SIG-M5 (cell line): ENCODE measurements around the gene COL7A1.
A peak's percentile ranks its signal among the peaks of the same experiment; 100 is the strongest.

ENCODE experiments used
- DNase-seq: peaks from one replicate; lab custom pipeline; 2025; lab: John Stamatoyannopoulos, UW

Gene COL7A1

GRCh38 chr3:48595075-48595525 is at the start of gene COL7A1:
TSS of gene COL7A1 (minus strand) at chr3:48595329. CDS start at chr3:48595159, 170 bp downstream.
- DNase-seq = no peak

DNA sequence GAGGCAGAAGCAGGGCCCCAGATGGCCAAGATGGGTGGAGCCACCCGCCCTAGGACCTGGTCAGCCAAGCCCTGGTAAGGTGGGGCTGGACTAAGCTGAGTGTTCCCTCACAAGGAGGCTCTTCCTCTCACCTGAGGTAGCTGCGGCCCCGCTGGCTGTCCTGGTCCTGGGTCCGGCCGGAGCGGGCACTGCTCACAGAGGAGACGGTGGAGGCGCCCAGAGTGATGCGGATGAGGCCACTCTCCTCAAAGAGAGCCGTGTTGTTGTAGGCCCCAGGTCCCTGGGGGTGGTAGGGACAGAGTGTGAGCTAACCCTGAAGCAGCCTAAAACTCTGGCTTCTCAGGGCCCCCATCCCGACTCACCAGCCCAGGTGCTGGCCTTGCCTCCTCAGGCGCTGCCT is 47.5 kb upstream of the COL7A1 start:
- DNase-seq = no peak

DNA sequence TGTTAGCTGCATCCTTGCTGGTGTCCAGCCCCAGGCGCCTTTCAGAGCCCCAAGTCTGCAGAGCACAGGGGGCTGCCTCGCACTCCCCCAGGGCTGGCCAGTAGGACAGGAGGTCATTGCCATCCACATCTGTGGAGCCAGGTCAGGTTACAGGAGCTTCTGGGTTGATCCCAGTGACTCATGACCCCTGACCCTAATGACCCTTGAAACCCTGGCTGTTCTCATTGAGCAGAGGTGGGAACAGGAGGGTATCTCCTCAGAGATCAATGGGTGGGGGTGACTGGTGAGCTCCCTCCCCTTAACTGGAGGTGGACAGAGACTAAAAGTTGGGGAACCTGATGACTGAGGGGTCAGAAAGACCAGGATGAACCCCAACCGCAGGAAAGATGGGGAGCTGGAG is 46.3 kb upstream of the COL7A1 start:
- no peak for DNase-seq

- no peak for DNase-seq
Measured at GRCh38 chr3:48639944-48640606, 44.9 kb upstream of the COL7A1 start.

GRCh38 chr3:48637305-48637704 is 42.2 kb upstream of the COL7A1 start:
- no peak for DNase-seq

DNA sequence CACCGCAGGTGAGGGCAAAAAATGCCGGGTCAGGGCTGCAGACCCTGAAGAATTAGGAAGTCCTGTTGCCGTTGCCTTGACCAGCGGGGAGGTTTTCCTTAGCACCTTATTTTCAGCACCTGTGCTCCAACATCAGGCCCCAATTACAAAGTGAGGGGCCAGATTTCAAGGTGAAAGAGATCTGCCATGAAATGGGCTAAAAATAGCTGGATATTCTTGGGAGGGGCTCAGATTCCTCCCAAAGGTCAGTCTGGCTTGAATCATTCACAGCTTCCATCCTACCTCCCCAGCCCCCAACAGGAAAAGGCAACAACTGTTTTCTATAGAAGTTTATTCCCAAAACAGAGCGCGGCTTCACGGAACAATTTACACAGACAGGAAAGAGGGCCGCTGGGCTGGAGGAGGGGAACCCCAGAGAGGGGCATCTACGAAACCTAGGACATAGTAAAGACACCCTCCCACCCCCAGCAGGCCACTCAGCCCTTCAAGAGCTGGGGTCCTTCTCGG is 41.1 kb upstream of the COL7A1 start:
- no peak for DNase-seq

- peak; percentile 56 for DNase-seq
Measured at GRCh38 chr3:48635222-48636021, 40.3 kb upstream of the COL7A1 start, which contains the start of gene SLC26A6. TSS of gene SLC26A6 (minus strand) at chr3:48635461. CDS start at chr3:48635393, 68 bp downstream.

DNA sequence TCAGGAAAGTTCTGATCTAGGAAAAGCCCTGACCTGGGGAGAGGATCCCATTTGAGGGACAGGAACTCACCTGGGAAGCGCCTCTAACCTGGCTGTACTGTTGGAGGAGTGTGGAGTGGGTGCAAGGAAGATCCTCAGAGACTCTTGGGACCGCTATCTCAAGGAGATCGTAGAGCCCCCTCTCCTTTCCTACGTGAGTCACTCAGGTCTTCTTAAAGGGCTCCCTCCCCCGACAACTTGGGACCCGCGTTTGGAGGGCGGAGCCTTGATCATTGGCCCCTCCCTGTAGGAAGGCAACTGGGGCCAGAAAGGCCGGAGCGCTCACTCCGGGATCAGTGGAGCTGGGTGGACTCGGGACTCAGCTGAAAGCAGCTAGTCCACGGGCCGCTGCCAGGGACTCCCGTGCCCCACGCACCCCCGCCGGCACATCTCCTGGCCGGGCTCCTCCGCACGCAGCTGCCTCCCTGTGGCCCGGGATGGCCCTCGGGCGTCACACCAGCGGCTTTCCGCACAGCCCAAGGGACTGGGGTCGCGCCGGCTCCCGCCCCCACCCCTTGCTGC is 39.6 kb upstream of the COL7A1 start:
- DNase-seq = no peak

GRCh38 chr3:48633743-48634142 is 38.6 kb upstream of the COL7A1 start:
- DNase-seq = no peak

DNA sequence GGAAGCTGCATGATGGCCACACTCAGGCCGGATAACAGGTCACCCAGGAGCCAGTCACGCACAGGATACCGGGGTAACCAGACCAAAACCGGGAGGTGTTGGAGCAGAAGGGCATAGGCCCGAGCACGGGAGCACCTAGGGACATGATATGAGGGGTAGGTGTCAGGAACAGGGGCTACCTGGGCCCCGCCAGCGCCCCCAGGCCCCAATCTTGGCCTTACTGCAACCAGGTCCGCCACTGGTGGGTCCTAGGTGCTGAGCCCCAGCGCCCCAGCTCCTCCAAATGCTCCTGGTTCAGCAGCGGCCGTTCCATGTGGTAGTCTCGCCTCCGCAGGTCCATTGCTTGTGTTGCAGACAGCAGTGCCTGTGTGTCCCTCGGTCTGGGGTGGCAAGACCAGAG is 38.1 kb upstream of the COL7A1 start:
- no peak for DNase-seq

DNA sequence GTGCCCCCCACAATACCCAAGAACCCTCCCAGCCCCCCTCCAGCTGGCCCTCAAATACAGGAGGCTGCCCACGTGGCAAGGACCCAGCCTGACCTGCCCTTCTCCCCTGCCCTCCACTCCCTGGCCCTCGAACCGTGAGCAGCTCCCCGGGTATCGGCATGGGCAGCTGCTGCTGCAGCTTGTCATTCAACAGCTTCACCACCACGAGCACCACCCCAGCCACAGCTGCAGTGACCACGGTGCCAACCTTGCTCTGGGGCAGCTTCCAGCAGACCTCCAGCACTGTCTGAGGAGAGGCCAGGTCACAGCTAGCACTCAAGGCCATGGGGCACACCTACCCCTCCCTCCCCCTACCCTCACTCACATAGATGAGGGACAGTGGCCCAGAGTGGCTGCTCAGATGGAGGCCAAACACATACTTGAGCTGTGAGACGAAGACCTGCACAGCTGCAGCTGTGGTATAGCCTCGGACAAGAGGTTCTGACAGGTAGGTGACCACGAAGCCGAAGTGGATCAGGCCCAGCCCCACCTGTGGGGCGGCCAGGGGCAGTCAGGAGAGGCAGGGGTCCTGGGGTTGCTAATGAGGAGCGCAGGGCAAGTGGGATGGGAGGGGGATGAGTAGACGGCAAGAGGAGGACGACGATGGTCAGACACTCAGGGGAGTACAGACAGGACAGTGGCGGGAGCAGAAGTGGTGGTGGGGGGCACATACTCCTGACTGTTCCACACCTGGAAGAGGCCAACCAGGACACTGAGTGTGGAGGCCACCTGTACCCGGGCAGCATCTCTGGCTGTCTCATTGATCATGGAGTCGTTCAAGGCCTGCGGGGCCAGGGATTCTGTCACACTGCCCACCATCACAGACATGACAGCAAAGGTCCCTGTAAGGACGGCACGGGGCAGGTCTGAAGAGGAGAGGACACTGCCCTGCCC is 36.7 kb upstream of the COL7A1 start:
- no peak for DNase-seq

DNA sequence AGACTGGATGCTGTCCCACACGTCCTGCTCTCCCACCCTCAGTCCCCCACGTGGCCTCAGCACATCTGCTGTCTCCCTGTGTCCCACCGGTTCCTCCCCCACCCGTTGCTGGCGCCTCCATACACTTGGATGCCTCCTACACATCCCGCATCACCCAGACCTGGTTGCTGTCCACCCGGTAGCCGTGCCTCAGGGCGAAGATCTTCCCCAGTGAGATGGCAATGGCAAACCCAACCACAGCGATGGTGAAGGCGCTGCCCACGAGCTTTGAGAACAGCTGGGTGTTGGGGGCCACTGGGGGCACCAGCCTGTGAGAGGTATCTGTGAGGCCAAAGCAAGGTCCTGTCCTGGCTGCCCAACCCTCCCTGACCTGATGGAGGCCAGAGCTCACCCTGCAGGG is 35.7 kb upstream of the COL7A1 start:
- no peak for DNase-seq

DNA sequence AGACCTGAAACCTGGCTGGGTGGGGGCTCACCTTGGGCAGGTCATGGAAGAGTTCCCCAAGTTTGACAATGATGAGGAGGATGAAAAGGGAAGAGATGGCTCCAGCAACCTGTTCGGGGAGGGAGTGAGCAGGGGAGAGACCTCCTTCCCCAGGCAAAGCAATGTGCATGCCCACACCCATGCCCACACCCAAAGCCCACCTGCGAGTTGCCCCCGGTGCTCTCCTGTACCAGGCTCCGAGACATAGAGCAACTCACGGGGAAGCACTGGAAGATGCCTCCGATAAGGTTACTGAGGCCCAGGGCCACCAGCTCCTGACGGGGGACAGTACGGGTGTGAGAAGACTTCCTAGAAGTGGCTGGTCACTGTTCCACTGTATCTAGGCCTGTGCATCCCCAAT is 35.3 kb upstream of the COL7A1 start:
- no peak for DNase-seq

DNA sequence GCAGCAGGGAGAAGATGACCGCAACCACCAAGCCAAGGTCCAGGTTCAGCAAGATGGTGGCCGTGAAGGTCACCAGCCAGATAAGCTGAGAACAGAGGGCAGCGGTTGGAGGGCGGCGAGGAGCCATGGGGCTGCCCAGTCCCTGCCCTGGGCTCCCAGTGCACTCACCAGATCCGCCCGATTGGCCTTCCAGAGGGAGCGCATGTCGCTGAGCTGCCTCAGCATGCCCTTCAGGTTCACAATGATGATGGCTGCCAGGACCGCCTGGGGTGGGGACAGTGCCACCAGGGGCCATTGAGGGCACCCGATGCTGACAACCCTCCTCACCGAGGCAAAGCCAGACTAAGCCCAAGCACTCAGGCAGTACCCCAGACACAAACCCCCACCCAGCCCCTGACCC is 34.8 kb upstream of the COL7A1 start:
- DNase-seq = no peak

- DNase-seq = no peak
Measured at GRCh38 chr3:48628277-48629017, 33.3 kb upstream of the COL7A1 start.

DNA sequence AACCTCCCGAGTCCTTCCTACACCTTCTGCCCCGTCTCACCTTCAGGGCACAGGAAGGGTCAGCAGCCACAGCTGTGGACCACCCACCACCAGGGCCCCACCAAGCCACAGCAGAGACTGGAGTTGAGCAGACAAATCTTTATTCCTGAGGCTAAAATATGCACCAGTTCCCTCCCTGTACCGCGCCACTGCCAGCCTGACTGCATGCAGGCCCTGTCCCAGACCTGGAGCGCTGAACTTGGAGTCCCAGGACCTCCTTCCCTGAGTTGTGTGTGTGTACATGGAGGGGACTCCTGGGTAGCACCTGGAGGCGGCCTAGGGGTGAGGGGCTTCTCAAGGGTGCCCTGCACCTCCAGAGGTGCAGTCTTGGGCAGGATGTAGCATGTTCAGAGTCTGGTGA is 30.5 kb upstream of the COL7A1 start:
- DNase-seq = no peak

GRCh38 chr3:48624767-48625166 is 29.6 kb upstream of the COL7A1 start:
- no peak for DNase-seq

GRCh38 chr3:48623851-48624547 is 28.9 kb upstream of the COL7A1 start:
- no peak for DNase-seq

DNA sequence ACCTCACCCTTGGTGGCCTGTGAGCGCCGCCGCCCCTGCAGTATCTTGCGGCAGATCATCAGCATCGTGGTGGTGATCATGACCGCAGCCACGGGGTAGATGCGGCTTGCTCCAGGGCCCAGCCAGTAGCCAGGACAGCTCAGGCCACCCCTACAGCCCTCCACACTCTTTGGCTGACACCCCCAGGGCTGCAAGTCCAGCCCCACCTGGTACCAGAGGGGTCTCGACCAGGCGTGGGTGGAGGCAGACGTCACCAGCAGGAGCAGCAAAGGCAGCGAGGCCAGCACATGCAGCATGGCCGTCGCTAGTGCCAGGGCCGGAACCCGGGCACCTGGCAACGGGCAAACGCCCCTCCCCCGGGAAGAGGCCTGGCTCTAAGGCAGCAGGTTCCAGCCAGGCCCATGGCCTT is 26.3 kb upstream of the COL7A1 start, which contains the start of gene TMEM89:
Gene TMEM89, minus strand, starts transcription at position 309 of the 409 bp plus-strand sequence. Its CDS starts 13 bp downstream, at position 296.
- no peak for DNase-seq
